IMR-90 (cell line): ENCODE results near the gene ERMP1. TPM values are rescaled to one million over a fixed set of nuclear protein-coding genes. Genes with fewer than 3 reads are reported as not detected.
"Not testable (repeated sequence)": the region's sequence is repeated elsewhere in the genome, so short reads cannot be mapped to it uniquely, and the experiment has no call there.

ENCODE experiments used
- ATAC-seq: fragments of 200-7000 bp; cut with Tn5 transposase; 2 replicates; pipeline ENCODE4 v1.9.1; 2020; ENCODE audit warnings: low read depth, mild to moderate bottlenecking, moderate library complexity
- BruUV-seq: library from RNA; stranded (reverse); fragments of 400-500 nt; replicated peaks from 2 replicates; lab custom pipeline; 2021; lab: Mats Ljungman, UMichigan
- CTCF ChIA-PET: fragments of 300-600 bp; formaldehyde crosslinking; extraction: SDS; loops from one replicate; lab custom pipeline; 2021; ENCODE audit warnings: antibody characterized with exemption; lab: Yijun Ruan, JAX
- POLR2A ChIA-PET: fragments of 300-600 bp; sonication (Branson Sonifier 250); formaldehyde crosslinking; loops from one replicate; lab custom pipeline; 2022; ENCODE audit warnings: antibody characterized with exemption; ENCODE audit not compliant: unreplicated experiment; lab: Charles Lee
- DNase-seq: peaks from one replicate; pipeline ENCODE4 v3.0.0; 2013
- H2AFZ ChIP-seq: replicated peaks from 2 replicates; pipeline ENCODE3; 2013; ENCODE audit warnings: low read length, mild to moderate bottlenecking; ENCODE audit not compliant: poor library complexity
- H2AK5ac ChIP-seq: 2 replicates; pipeline ENCODE4 v1.6.1; 2013; ENCODE audit warnings: low read depth, low read length, inconsistent platforms
- H2AK9ac ChIP-seq: replicated peaks from 2 replicates; pipeline ENCODE3; 2013; ENCODE audit warnings: mild to moderate bottlenecking, low read depth, low read length, moderate library complexity; ENCODE audit not compliant: poor library complexity
- H2BK120ac ChIP-seq: 2 replicates; pipeline ENCODE4 v1.6.1; 2013; ENCODE audit warnings: low read depth, low read length, inconsistent platforms
- H2BK15ac ChIP-seq: 3 replicates; pipeline ENCODE4 v1.6.1; 2013; ENCODE audit warnings: low read depth, low read length, inconsistent platforms
- H2BK20ac ChIP-seq: 2 replicates; pipeline ENCODE4 v1.6.1; 2013; ENCODE audit warnings: low read depth, mild to moderate bottlenecking, inconsistent platforms, low read length, moderate library complexity
- H2BK5ac ChIP-seq: 2 replicates; pipeline ENCODE4 v1.6.1; 2013; ENCODE audit warnings: mild to moderate bottlenecking, low read depth, low read length, inconsistent platforms; ENCODE audit not compliant: poor library complexity, severe bottlenecking
- H3K14ac ChIP-seq: replicated peaks from 2 replicates; pipeline ENCODE4 v1.6.1; 2013; ENCODE audit warnings: low read depth, low read length, inconsistent platforms
- H3K18ac ChIP-seq: 2 replicates; pipeline ENCODE4 v1.6.1; 2013; ENCODE audit warnings: low read depth, low read length, control low read depth
- H3K23ac ChIP-seq: 2 replicates; pipeline ENCODE4 v1.6.1; 2013; ENCODE audit warnings: low read depth, low read length, inconsistent platforms
- H3K27ac ChIP-seq: 2 replicates; pipeline ENCODE4 v1.5.1; 2013; ENCODE audit warnings: mild to moderate bottlenecking, control low read depth, low read length; ENCODE audit not compliant: insufficient read depth
- H3K27me3 ChIP-seq: 2 replicates; pipeline ENCODE4 v1.6.1; 2013; ENCODE audit warnings: low read length; ENCODE audit not compliant: control insufficient read depth, insufficient read depth
- H3K36me3 ChIP-seq: 2 replicates; pipeline ENCODE4 v1.6.1; 2013; ENCODE audit warnings: low read length, mixed read lengths; ENCODE audit not compliant: control insufficient read depth, insufficient read depth
- H3K4ac ChIP-seq: 2 replicates; pipeline ENCODE4 v1.6.1; 2013; ENCODE audit warnings: low read depth, low read length, inconsistent platforms
- H3K4me1 ChIP-seq: 2 replicates; pipeline ENCODE4 v1.6.1; 2013; ENCODE audit warnings: low read length, mixed read lengths; ENCODE audit not compliant: control insufficient read depth, insufficient read depth
- H3K4me2 ChIP-seq: 2 replicates; pipeline ENCODE4 v1.6.1; 2013; ENCODE audit warnings: low read depth, mild to moderate bottlenecking, control low read depth, low read length, moderate library complexity
- H3K4me3 ChIP-seq: 2 replicates; pipeline ENCODE4 v1.5.1; 2013; ENCODE audit warnings: low read depth, mild to moderate bottlenecking, control low read depth, low read length, moderate library complexity; ENCODE audit not compliant: insufficient read depth
- H3K56ac ChIP-seq: 2 replicates; pipeline ENCODE4 v1.6.1; 2013; ENCODE audit warnings: low read length, inconsistent platforms; ENCODE audit not compliant: insufficient read depth; ENCODE audit errors: extremely low read depth
- H3K79me1 ChIP-seq, 2 experiments: 2 replicates each; pipeline ENCODE4 v1.6.1; 2013; ENCODE audit warnings: low read length in 2 of 2, inconsistent platforms in 1 of 2, low read depth in 1 of 2
- H3K9ac ChIP-seq: 2 replicates; pipeline ENCODE4 v1.6.1; 2013; ENCODE audit warnings: low read depth, low read length, control low read depth
- H3K9me1 ChIP-seq: 2 replicates; pipeline ENCODE4 v1.6.1; 2013; ENCODE audit warnings: low read length, inconsistent platforms; ENCODE audit not compliant: insufficient read depth
- H3K9me3 ChIP-seq: 2 replicates; pipeline ENCODE4 v1.6.1; 2013; ENCODE audit warnings: low read length; ENCODE audit not compliant: control insufficient read depth, insufficient read depth
- H4K20me1 ChIP-seq: 2 replicates; pipeline ENCODE4 v1.6.1; 2013; ENCODE audit warnings: low read length, inconsistent platforms; ENCODE audit not compliant: insufficient read depth
- H4K5ac ChIP-seq: 2 replicates; pipeline ENCODE4 v1.6.1; 2013; ENCODE audit warnings: mild to moderate bottlenecking, low read depth, low read length, control low read depth
- H4K8ac ChIP-seq, 2 experiments: 2 replicates each; pipeline ENCODE4 v1.6.1; 2013; ENCODE audit warnings: low read depth in 2 of 2, low read length in 2 of 2, control low read depth in 1 of 2, inconsistent platforms in 1 of 2
- H4K91ac ChIP-seq: 2 replicates; pipeline ENCODE4 v1.6.1; 2013; ENCODE audit warnings: low read depth, low read length, inconsistent platforms; ENCODE audit not compliant: insufficient read depth
- CEBPB ChIP-seq: IDR thresholded peaks from 2 replicates; pipeline ENCODE4 v1.6.1; 2012; ENCODE audit warnings: low read depth, low read length, improper control_type of control experiment
- MAFK ChIP-seq: IDR thresholded peaks from 2 replicates; pipeline ENCODE4 v1.6.1; 2012; ENCODE audit warnings: low read depth, low read length, improper control_type of control experiment
- MAZ ChIP-seq: IDR thresholded peaks from 2 replicates; pipeline ENCODE4 v1.6.1; 2012; ENCODE audit warnings: low read depth, mild to moderate bottlenecking, low read length, improper control_type of control experiment, moderate library complexity, borderline replicate concordance
- USF2 ChIP-seq: fragments of 150-350 bp; IDR thresholded peaks from 2 replicates; pipeline ENCODE4 v1.6.1; 2017; ENCODE audit warnings: mild to moderate bottlenecking, antibody characterized with exemption, low read length, low read depth
- whole genome bisulfite sequencing, 2 experiments: methylation state at CpG; one replicate each; pipeline versions ENCODE4 v1.1.5 to v1.1.7; 2013; ENCODE audit warnings: missing lambda C conversion rate in 2 of 2; ENCODE audit not compliant: insufficient read length in 1 of 2; ENCODE audit errors: extremely low coverage in 2 of 2; 5-methylcytosine and 5-hydroxymethylcytosine counted together
- dilution Hi-C: fragments of 300-500 bp; cut with HindIII; formaldehyde crosslinking; loops from one replicate; pipeline ENCODE4 v1.14.3; 2018; ENCODE audit warnings: low sequenced_read_pairs; ENCODE audit not compliant: unreplicated experiment
- in situ Hi-C: fragments of 300-500 bp; cut with MboI; formaldehyde crosslinking; loops from 3 replicates; pipeline ENCODE4 v1.14.3; 2019; ENCODE audit warnings: low sequenced_read_pairs, inconsistent platforms, mixed read lengths
- intact Hi-C: fragments of 100-400 bp; cut with micrococcal nuclease; formaldehyde crosslinking; loops from 2 replicates; pipeline ENCODE4 v1.10.0; 2022
- polyA plus RNA-seq, 3 experiments: library from polyadenylated mRNA; depleted of rRNA; stranded (reverse); fragments of >200 nt; gene quantifications; 2 replicates each; pipeline ENCODE4 v1.2.3, GENCODE V29; 2012; ENCODE audit warnings: low replicate concordance in 1 of 3
- total RNA-seq: library from RNA; depleted of rRNA; stranded (reverse); fragments of >200 nt; gene quantifications from 2 replicates; pipeline ENCODE4 v1.2.3, GENCODE V29; 2012

ERMP1 gene
- total and polyA plus RNA-seq, 2 of the 4 experiments (the other 2 are of a cell fraction) = 2.2 to 4.7 TPM

- no peak for TF ChIP-seq MAFK
- no peak for TF ChIP-seq CEBPB
- no peak for TF ChIP-seq USF2
- TF ChIP-seq MAZ = peak; percentile 37; the same call in 1 of the 2 replicates
These were observed at the start of gene ERMP1 (continued) for GRCh38 chr9:5832538-5833529.

- DNase-seq, H3K4me1 ChIP-seq, BruUV-seq, H4K8ac ChIP-seq, H3K79me1 ChIP-seq, intact Hi-C loops, H2BK15ac ChIP-seq, H4K20me1 ChIP-seq, H3K4me3 ChIP-seq, H3K27me3 ChIP-seq, H3K9me1 ChIP-seq, H3K56ac ChIP-seq, H4K5ac ChIP-seq, H3K23ac ChIP-seq, H3K9me3 ChIP-seq, H2AK5ac ChIP-seq, H2AK9ac ChIP-seq, H3K14ac ChIP-seq, H2BK5ac ChIP-seq, H3K9ac ChIP-seq, H3K18ac ChIP-seq, POLR2A ChIA-PET, H3K36me3 ChIP-seq, H2BK120ac ChIP-seq, H2AFZ ChIP-seq, H3K27ac ChIP-seq, dilution Hi-C loops, ATAC-seq, H3K4ac ChIP-seq, CTCF ChIA-PET, H2BK20ac ChIP-seq, H4K91ac ChIP-seq, H3K4me2 ChIP-seq: not testable (repeated sequence)
- in situ Hi-C loops = loop anchor here (10.0 kb wide), 1 partner anchor 422 kb away; no protein-coding TSS in a partner anchor
- WGBS, 2 experiments = no CpG with 5 or more reads among the region's 5 CpGs
These were observed 49.5 kb upstream of the ERMP1 start for GRCh38 chr9:5882244-5883012.
